Measurements from ENCODE around the gene DMBX1. TPM values are rescaled to one million over a fixed set of nuclear protein-coding genes. Genes with fewer than 3 reads are reported as not detected.

DMBX1 gene
- total and polyA plus RNA-seq, 5 donors from 2014 or later = not detected

DNA sequence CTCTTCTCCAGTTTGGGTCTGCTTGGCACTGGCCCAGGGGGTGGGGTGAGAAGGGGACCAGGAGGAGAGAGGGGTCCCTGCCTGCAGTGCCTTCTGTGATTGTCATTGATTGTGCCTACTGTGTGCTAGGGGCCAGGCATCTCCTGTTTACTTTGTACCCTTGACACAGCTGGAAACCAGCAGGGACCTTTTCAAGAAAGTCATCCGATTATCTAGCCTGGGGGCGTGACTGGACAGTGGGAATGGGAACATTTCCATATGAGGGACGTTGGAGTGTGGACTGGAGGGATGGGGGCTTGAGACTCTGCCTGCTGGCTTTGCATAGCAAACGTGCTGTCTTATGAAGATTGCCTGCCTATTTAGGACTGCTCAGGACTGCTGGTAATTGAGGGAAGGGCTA, 19.8 kb upstream of the DMBX1 start:
- Histone ChIP-seq H3K36me3 (ENCODE audit: control insufficient read depth, insufficient read depth, low read length) (no peaks in the 10 kb centered on the region), H3K4me1 (ENCODE audit: control insufficient read depth, insufficient read depth, low read length, poor library complexity, severe bottlenecking) (peaks cover 12% of the 10 kb centered on the region), H3K27ac (ENCODE audit: insufficient read depth, low read length, poor library complexity, severe bottlenecking) (no peak overlapping the region), H3K9me3 (ENCODE audit: control insufficient read depth in 2 of 2, low read length in 2 of 2) (no peaks in the 10 kb centered on the region), H3K4me3 (ENCODE audit: low read depth, low read length) (no peak overlapping the region), H3K27me3 (ENCODE audit: control insufficient read depth, insufficient read depth, low read length) (peaks cover 15% of the 10 kb centered on the region)
- Mint-ChIP-seq H3K36me3 (no peaks in the 10 kb centered on the region), H3K27me3 (peaks cover 38% of the 10 kb centered on the region), H3K9me3 (no peaks in the 10 kb centered on the region), H3K4me1 (peaks cover 0 to 16% (median 2%) of the 10 kb centered on the region in 4 donors), H3K27ac (no peak overlapping the region), H3K4me3 (peak overlapping the region in 1 of 4 donors; percentile 25)
- ATAC-seq (ENCODE audit: low read depth in 2 of 2) (no peak), DNase-seq (no peak)

GRCh38 chr1:46471848-46472492, 17.7 kb upstream of the DMBX1 start:
- Histone ChIP-seq H3K4me3 (ENCODE audit: low read depth, low read length) (no peak overlapping the region), H3K4me1 (ENCODE audit: control insufficient read depth, insufficient read depth, low read length, poor library complexity, severe bottlenecking) (peaks cover 3% of the 10 kb centered on the region), H3K36me3 (ENCODE audit: control insufficient read depth, insufficient read depth, low read length) (no peaks in the 10 kb centered on the region), H3K27me3 (ENCODE audit: control insufficient read depth, insufficient read depth, low read length) (peaks cover 11% of the 10 kb centered on the region), H3K9me3 (ENCODE audit: control insufficient read depth in 2 of 2, low read length in 2 of 2) (no peaks in the 10 kb centered on the region), H3K27ac (ENCODE audit: insufficient read depth, low read length, poor library complexity, severe bottlenecking) (no peak overlapping the region)
- ATAC-seq (ENCODE audit: low read depth in 2 of 2) (no peak), DNase-seq (no peak)
- Mint-ChIP-seq H3K36me3 (no peaks in the 10 kb centered on the region), H3K27ac (no peak overlapping the region), H3K27me3 (peaks cover 20% of the 10 kb centered on the region), H3K4me3 (no peak overlapping the region), H3K4me1 (peaks cover 0 to 9% (median under 1%) of the 10 kb centered on the region in 4 donors), H3K9me3 (no peaks in the 10 kb centered on the region)

- H3K9me3 ChIP-seq (ENCODE audit: control insufficient read depth in 2 of 2, low read length in 2 of 2) = no peaks in the 10 kb centered on the region
- H3K4me1 ChIP-seq (ENCODE audit: control insufficient read depth, insufficient read depth, low read length, poor library complexity, severe bottlenecking) = no peaks in the 10 kb centered on the region
- no peak for ATAC-seq (ENCODE audit: low read depth in 2 of 2)
- no peak for DNase-seq
- Mint-ChIP-seq H3K4me1 (peaks cover 0 to 3% (median 0%) of the 10 kb centered on the region in 4 donors), H3K27me3 (peaks cover 18% of the 10 kb centered on the region), H3K27ac (no peak overlapping the region), H3K9me3 (no peaks in the 10 kb centered on the region), H3K36me3 (no peaks in the 10 kb centered on the region), H3K4me3 (no peak overlapping the region)
- no peaks in the 10 kb centered on the region for H3K36me3 ChIP-seq (ENCODE audit: control insufficient read depth, insufficient read depth, low read length)
- no peak overlapping the region for H3K27ac ChIP-seq (ENCODE audit: insufficient read depth, low read length, poor library complexity, severe bottlenecking)
- no peak overlapping the region for H3K4me3 ChIP-seq (ENCODE audit: low read depth, low read length)
- peaks cover 4% of the 10 kb centered on the region for H3K27me3 ChIP-seq (ENCODE audit: control insufficient read depth, insufficient read depth, low read length)
Measured at GRCh38 chr1:46472498-46473181, 17.0 kb upstream of the DMBX1 start.

DNA sequence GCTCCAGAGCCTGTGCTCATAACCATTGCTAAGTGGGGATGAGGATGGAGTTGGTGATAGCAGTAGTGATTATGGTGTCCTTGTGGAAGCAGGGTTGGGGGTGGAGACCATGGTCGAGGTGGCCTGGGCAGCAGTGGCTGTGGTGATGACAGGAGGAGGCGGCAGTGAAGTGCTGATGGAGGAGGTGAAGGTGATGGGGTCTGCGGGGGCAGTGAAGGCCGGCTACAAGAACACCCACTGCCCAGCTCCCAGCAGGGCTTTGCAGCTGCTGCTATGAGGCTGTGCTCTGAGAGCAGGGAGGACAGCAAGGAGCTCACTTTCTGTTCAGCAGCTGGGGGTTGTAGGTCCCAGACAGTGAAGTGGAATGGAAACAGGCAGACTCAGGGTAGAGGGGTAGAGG, 15.6 kb upstream of the DMBX1 start:
- Histone ChIP-seq H3K4me3 (ENCODE audit: low read depth, low read length) (no peak overlapping the region), H3K27me3 (ENCODE audit: control insufficient read depth, insufficient read depth, low read length) (peaks cover 3% of the 10 kb centered on the region), H3K4me1 (ENCODE audit: control insufficient read depth, insufficient read depth, low read length, poor library complexity, severe bottlenecking) (no peaks in the 10 kb centered on the region), H3K27ac (ENCODE audit: insufficient read depth, low read length, poor library complexity, severe bottlenecking) (no peak overlapping the region), H3K9me3 (ENCODE audit: control insufficient read depth in 2 of 2, low read length in 2 of 2) (no peaks in the 10 kb centered on the region), H3K36me3 (ENCODE audit: control insufficient read depth, insufficient read depth, low read length) (no peaks in the 10 kb centered on the region)
- H3K9me3 Mint-ChIP-seq = no peaks in the 10 kb centered on the region
- H3K4me1 Mint-ChIP-seq = peaks cover 0 to 3% (median 0%) of the 10 kb centered on the region in 4 donors
- DNase-seq (no peak), ATAC-seq (ENCODE audit: low read depth in 2 of 2) (no peak)
- H3K27ac Mint-ChIP-seq = no peak overlapping the region
- H3K4me3 Mint-ChIP-seq = no peak overlapping the region
- H3K27me3 Mint-ChIP-seq = peaks cover 22% of the 10 kb centered on the region
- no peaks in the 10 kb centered on the region for H3K36me3 Mint-ChIP-seq

DNA sequence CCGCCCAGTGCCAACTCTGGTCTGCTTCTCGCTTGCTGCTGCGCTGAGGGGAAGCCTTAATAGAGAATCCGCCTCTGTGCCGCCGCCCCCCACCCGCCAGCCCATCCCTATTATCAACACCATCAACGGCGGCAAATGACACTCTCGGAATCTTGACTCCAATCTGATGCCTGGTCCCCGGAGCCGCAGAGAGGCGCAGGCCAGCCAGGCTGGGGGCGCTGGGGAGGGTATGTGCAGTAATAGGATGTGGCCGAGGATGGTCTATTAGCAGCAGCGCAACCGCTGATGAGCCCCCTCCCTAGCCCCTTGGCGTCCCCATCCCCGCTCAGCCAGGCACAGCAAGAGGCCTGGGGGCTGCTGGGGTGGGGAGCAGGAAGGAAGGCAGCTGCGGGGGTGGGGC, 15.1 kb upstream of the DMBX1 start:
- Mint-ChIP-seq H3K36me3 (no peaks in the 10 kb centered on the region), H3K27ac (no peak overlapping the region), H3K4me3 (no peak overlapping the region), H3K4me1 (peaks cover 0 to 3% (median 0%) of the 10 kb centered on the region in 4 donors), H3K9me3 (no peaks in the 10 kb centered on the region), H3K27me3 (peaks cover 17% of the 10 kb centered on the region)
- Histone ChIP-seq H3K27ac (ENCODE audit: insufficient read depth, low read length, poor library complexity, severe bottlenecking) (no peak overlapping the region), H3K4me3 (ENCODE audit: low read depth, low read length) (no peak overlapping the region), H3K36me3 (ENCODE audit: control insufficient read depth, insufficient read depth, low read length) (no peaks in the 10 kb centered on the region), H3K4me1 (ENCODE audit: control insufficient read depth, insufficient read depth, low read length, poor library complexity, severe bottlenecking) (no peaks in the 10 kb centered on the region), H3K27me3 (ENCODE audit: control insufficient read depth, insufficient read depth, low read length) (peaks cover 3% of the 10 kb centered on the region), H3K9me3 (ENCODE audit: control insufficient read depth in 2 of 2, low read length in 2 of 2) (no peaks in the 10 kb centered on the region)
- ATAC-seq (ENCODE audit: low read depth in 2 of 2) (no peak), DNase-seq (no peak)

- Histone ChIP-seq H3K4me3 (ENCODE audit: low read depth, low read length) (no peak overlapping the region), H3K9me3 (ENCODE audit: control insufficient read depth in 2 of 2, low read length in 2 of 2) (no peaks in the 10 kb centered on the region), H3K4me1 (ENCODE audit: control insufficient read depth, insufficient read depth, low read length, poor library complexity, severe bottlenecking) (no peaks in the 10 kb centered on the region), H3K36me3 (ENCODE audit: control insufficient read depth, insufficient read depth, low read length) (no peaks in the 10 kb centered on the region), H3K27ac (ENCODE audit: insufficient read depth, low read length, poor library complexity, severe bottlenecking) (no peak overlapping the region), H3K27me3 (ENCODE audit: control insufficient read depth, insufficient read depth, low read length) (peaks cover 3% of the 10 kb centered on the region)
- DNase-seq (no peak), ATAC-seq (ENCODE audit: low read depth in 2 of 2) (no peak)
- no peak overlapping the region for H3K4me3 Mint-ChIP-seq
- peaks cover 21% of the 10 kb centered on the region for H3K27me3 Mint-ChIP-seq
- H3K27ac Mint-ChIP-seq = no peak overlapping the region
- H3K4me1 Mint-ChIP-seq = peaks cover 0 to 3% (median 0%) of the 10 kb centered on the region in 4 donors
- H3K36me3 Mint-ChIP-seq = no peaks in the 10 kb centered on the region
- no peaks in the 10 kb centered on the region for H3K9me3 Mint-ChIP-seq
Measured at GRCh38 chr1:46476673-46477072, 13.0 kb upstream of the DMBX1 start.

GRCh38 chr1:46477153-46477929, 12.3 kb upstream of the DMBX1 start:
- no peaks in the 10 kb centered on the region for H3K4me1 ChIP-seq (ENCODE audit: control insufficient read depth, insufficient read depth, low read length, poor library complexity, severe bottlenecking)
- DNase-seq = peak; percentile 44 to 74 (median 62)
- peaks cover 25% of the 10 kb centered on the region for H3K27me3 Mint-ChIP-seq
- H3K4me1 Mint-ChIP-seq = peaks cover 0 to 3% (median 0%) of the 10 kb centered on the region in 4 donors
- no peaks in the 10 kb centered on the region for H3K36me3 Mint-ChIP-seq
- H3K27me3 ChIP-seq (ENCODE audit: control insufficient read depth, insufficient read depth, low read length) = peaks cover 3% of the 10 kb centered on the region
- H3K9me3 Mint-ChIP-seq = no peaks in the 10 kb centered on the region
- no peak overlapping the region for H3K4me3 ChIP-seq (ENCODE audit: low read depth, low read length)
- no peak overlapping the region for H3K4me3 Mint-ChIP-seq
- H3K27ac Mint-ChIP-seq = no peak overlapping the region
- no peak overlapping the region for H3K27ac ChIP-seq (ENCODE audit: insufficient read depth, low read length, poor library complexity, severe bottlenecking)
- no peaks in the 10 kb centered on the region for H3K36me3 ChIP-seq (ENCODE audit: control insufficient read depth, insufficient read depth, low read length)
- H3K9me3 ChIP-seq (ENCODE audit: control insufficient read depth in 2 of 2, low read length in 2 of 2) = no peaks in the 10 kb centered on the region
- ATAC-seq (ENCODE audit: low read depth in 2 of 2) = peak; percentile 55 to 57
